H9 (cell line): ENCODE measurements around the gene SDK2. TPM values are rescaled to one million over a fixed set of nuclear protein-coding genes. Genes with fewer than 3 reads are reported as not detected.

Source experiments
- DNase-seq: peaks from one replicate; pipeline ENCODE4 v3.0.0-alpha.2; 2017
- H2AFZ ChIP-seq: one replicate; pipeline ENCODE4 v1.6.1; 2013; ENCODE audit warnings: mild to moderate bottlenecking, low read length, control low read depth, moderate library complexity
- H2AK5ac ChIP-seq: 2 replicates; pipeline ENCODE4 v1.6.1; 2013; ENCODE audit warnings: low read length, control low read depth, mixed read lengths; ENCODE audit not compliant: insufficient read length
- H2BK120ac ChIP-seq: one replicate; pipeline ENCODE4 v1.6.1; 2013; ENCODE audit warnings: low read depth, mild to moderate bottlenecking, low read length, control low read depth, inconsistent platforms; ENCODE audit not compliant: poor library complexity, severe bottlenecking
- H2BK12ac ChIP-seq: 2 replicates; pipeline ENCODE4 v1.6.1; 2013; ENCODE audit warnings: low read length, control low read depth, mixed read lengths, low read depth; ENCODE audit not compliant: insufficient read length
- H2BK15ac ChIP-seq: 2 replicates; pipeline ENCODE4 v1.6.1; 2013; ENCODE audit warnings: low read depth, low read length, control low read depth
- H2BK20ac ChIP-seq: one replicate; pipeline ENCODE4 v1.6.1; 2013; ENCODE audit warnings: low read depth, mild to moderate bottlenecking, low read length, control low read depth, inconsistent platforms; ENCODE audit not compliant: poor library complexity, severe bottlenecking
- H2BK5ac ChIP-seq: 2 replicates; pipeline ENCODE4 v1.6.1; 2013; ENCODE audit warnings: low read length, control low read depth, mixed read lengths; ENCODE audit not compliant: insufficient read length
- H3K14ac ChIP-seq: 2 replicates; pipeline ENCODE4 v1.6.1; 2013; ENCODE audit warnings: low read length, control low read depth; ENCODE audit not compliant: insufficient read depth
- H3K18ac ChIP-seq: 2 replicates; pipeline ENCODE4 v1.6.1; 2013; ENCODE audit warnings: low read depth, mild to moderate bottlenecking, mixed read lengths, low read length, control low read depth; ENCODE audit not compliant: insufficient read length
- H3K23ac ChIP-seq: 2 replicates; pipeline ENCODE4 v1.6.1; 2013; ENCODE audit warnings: low read length, control low read depth, mixed read lengths, low read depth; ENCODE audit not compliant: insufficient read length
- H3K23me2 ChIP-seq: 2 replicates; pipeline ENCODE4 v1.6.1; 2013; ENCODE audit warnings: low read depth, mild to moderate bottlenecking, mixed read lengths, low read length, control low read depth; ENCODE audit not compliant: insufficient read length, poor library complexity, severe bottlenecking
- H3K27ac ChIP-seq: 2 replicates; pipeline ENCODE4 v1.5.1; 2013; ENCODE audit warnings: low read length, control low read depth, mixed read lengths, low read depth; ENCODE audit not compliant: insufficient read length
- H3K27me3 ChIP-seq: 2 replicates; pipeline ENCODE4 v1.6.1; 2013; ENCODE audit warnings: low read length, control low read depth, inconsistent platforms; ENCODE audit not compliant: insufficient read depth
- H3K4ac ChIP-seq: 2 replicates; pipeline ENCODE4 v1.6.1; 2013; ENCODE audit warnings: low read depth, mild to moderate bottlenecking, control low read depth, inconsistent platforms, low read length, moderate library complexity
- H3K4me1 ChIP-seq: 2 replicates; pipeline ENCODE4 v1.6.1; 2013; ENCODE audit warnings: low read length, control low read depth, inconsistent platforms; ENCODE audit not compliant: insufficient read depth
- H3K4me2 ChIP-seq: 2 replicates; pipeline ENCODE4 v1.6.1; 2013; ENCODE audit warnings: low read length, control low read depth, mixed read lengths; ENCODE audit not compliant: insufficient read length, insufficient read depth
- H3K56ac ChIP-seq: 2 replicates; pipeline ENCODE4 v1.6.1; 2013; ENCODE audit warnings: low read depth, mild to moderate bottlenecking, mixed read lengths, low read length, control low read depth; ENCODE audit not compliant: insufficient read length
- H3K79me1 ChIP-seq: 2 replicates; pipeline ENCODE4 v1.6.1; 2013; ENCODE audit warnings: low read depth, mild to moderate bottlenecking, moderate library complexity, low read length, control low read depth, inconsistent platforms; ENCODE audit not compliant: insufficient read depth, poor library complexity, severe bottlenecking
- H3K79me2 ChIP-seq: 2 replicates; pipeline ENCODE4 v1.6.1; 2013; ENCODE audit warnings: low read length, control low read depth, inconsistent platforms; ENCODE audit not compliant: insufficient read depth
- H3K9ac ChIP-seq: 2 replicates; pipeline ENCODE4 v1.6.1; 2013; ENCODE audit warnings: low read length, control low read depth, mixed read lengths; ENCODE audit not compliant: insufficient read length; ENCODE audit errors: extremely low read depth
- H3K9me3 ChIP-seq: one replicate; pipeline ENCODE4 v1.6.1; 2013; ENCODE audit warnings: low read depth, low read length, inconsistent platforms; ENCODE audit not compliant: control insufficient read depth
- H3T11ph ChIP-seq: one replicate; pipeline ENCODE4 v1.6.1; 2013; ENCODE audit warnings: mild to moderate bottlenecking, low read length, control low read depth, inconsistent platforms
- H4K20me1 ChIP-seq: one replicate; pipeline ENCODE4 v1.6.1; 2013; ENCODE audit not compliant: control insufficient read depth, insufficient read length, insufficient read depth
- H4K5ac ChIP-seq: 2 replicates; pipeline ENCODE4 v1.6.1; 2013; ENCODE audit warnings: low read depth, mild to moderate bottlenecking, mixed read lengths, low read length, control low read depth; ENCODE audit not compliant: insufficient read length
- H4K8ac ChIP-seq: replicated peaks from 2 replicates; pipeline ENCODE4 v1.6.1; 2013; ENCODE audit warnings: low read length, control low read depth, mixed read lengths, low read depth; ENCODE audit not compliant: insufficient read length
- H4K91ac ChIP-seq: 2 replicates; pipeline ENCODE4 v1.6.1; 2013; ENCODE audit warnings: low read depth, mild to moderate bottlenecking, moderate library complexity, mixed read lengths, low read length, control low read depth; ENCODE audit not compliant: insufficient read length
- H3K27ac Mint-ChIP-seq, 3 experiments: 2 replicates in 2 of 3; 3 replicates in 1 of 3; pipeline ENCODE4 v1.8.0; 2020 to 2021; ENCODE audit warnings: mixed read lengths in 3 of 3, mild to moderate bottlenecking in 1 of 3, moderate library complexity in 1 of 3
- H3K27me3 Mint-ChIP-seq: 2 replicates; pipeline ENCODE4 v1.8.0; 2021; ENCODE audit warnings: low read depth, mild to moderate bottlenecking, moderate library complexity, mixed read lengths
- H3K36me3 Mint-ChIP-seq, 3 experiments: 2 replicates in 2 of 3; 3 replicates in 1 of 3; pipeline ENCODE4 v1.8.0; 2020 to 2021; ENCODE audit warnings: low read depth in 3 of 3, mixed read lengths in 3 of 3; ENCODE audit not compliant: insufficient read depth in 1 of 3
- H3K4me1 Mint-ChIP-seq, 2 experiments: 2 replicates each; pipeline ENCODE4 v1.8.0; 2020; ENCODE audit warnings: mixed read lengths in 2 of 2
- H3K4me3 Mint-ChIP-seq, 2 experiments: 2 replicates in 1 of 2; 3 replicates in 1 of 2; pipeline ENCODE4 v1.8.0; 2020 to 2021; ENCODE audit warnings: mild to moderate bottlenecking in 2 of 2, mixed read lengths in 2 of 2, moderate library complexity in 1 of 2
- H3K9me3 Mint-ChIP-seq, 2 experiments: 2 replicates in 1 of 2; 3 replicates in 1 of 2; pipeline ENCODE4 v1.8.0; 2020; ENCODE audit warnings: mild to moderate bottlenecking in 2 of 2, mixed read lengths in 2 of 2, moderate library complexity in 1 of 2
- CTCF ChIP-seq: fragments of 200-600 bp; sonication (generic); conservative IDR thresholded peaks from 3 replicates; pipeline ENCODE4 v1.8.0; 2021; ENCODE audit warnings: antibody characterized with exemption, mild to moderate bottlenecking
- WGBS: extraction: QIAGEN DNeasy Blood & Tissue Kit; methylation state at CpG from one replicate; pipeline ENCODE4 v1.1.7; 2013; ENCODE audit warnings: missing lambda C conversion rate, low lambda C conversion rate, mixed read lengths; ENCODE audit not compliant: insufficient read length; ENCODE audit errors: extremely low coverage; 5-methylcytosine and 5-hydroxymethylcytosine counted together
- total RNA-seq: library from RNA; stranded (reverse); gene quantifications from 2 replicates; pipeline ENCODE4 v1.2.1, GENCODE V29; 2021

The SDK2 gene
- total RNA-seq, 1 experiment from 2014 or later = 9.1 TPM

- Histone ChIP-seq H2AK5ac (no peak overlapping the region), H3K4me1 (no peaks in the 10 kb centered on the region), H3K27me3 (no peaks in the 10 kb centered on the region), H4K91ac (no peak overlapping the region), H3K4me2 (no peak overlapping the region), H3K9ac (no peak overlapping the region), H2BK5ac (no peak overlapping the region), H3K23ac (no peak overlapping the region), H3K9me3 (no peaks in the 10 kb centered on the region), H3K18ac (no peak overlapping the region), H2BK12ac (no peak overlapping the region), H2BK120ac (no peak overlapping the region), H3K14ac (no peak overlapping the region), H4K5ac (no peak overlapping the region), H2BK15ac (no peak overlapping the region), H4K20me1 (no peaks in the 10 kb centered on the region), H3K23me2 (no peaks in the 10 kb centered on the region), H3K27ac (no peak overlapping the region), H4K8ac (no peak overlapping the region), H3K56ac (no peak overlapping the region), H3K4ac (no peak overlapping the region), H3K79me1 (no peaks in the 10 kb centered on the region), H3T11ph (no peak overlapping the region), H2AFZ (no peak overlapping the region), H2BK20ac (no peak overlapping the region), H3K79me2 (no peaks in the 10 kb centered on the region)
- Mint-ChIP-seq H3K4me3 (no peak overlapping the region), H3K27ac (no peak overlapping the region), H3K4me1 (no peaks in the 10 kb centered on the region), H3K27me3 (no peaks in the 10 kb centered on the region), H3K9me3 (no peaks in the 10 kb centered on the region), H3K36me3 (peaks cover 0 to 49% (median 7%) of the 10 kb centered on the region in 3 experiments; a peak in 4 of 7 replicates)
- peak; percentile 73 for DNase-seq
- WGBS = no CpG with 5 or more reads among the region's 9 CpGs
- peak; percentile 53; the same call in 2 of the 3 replicates for TF ChIP-seq CTCF
Measured at GRCh38 chr17:73420897-73421296, 223.3 kb downstream of the SDK2 start.
